ENCODE measurements around the gene BYSL. TPM values are rescaled to one million over a fixed set of nuclear protein-coding genes. Genes with fewer than 3 reads are reported as not detected.

BYSL gene
- total and polyA plus RNA-seq, 9 of the 15 experiments (the other 6 are each of a cell fraction or from before 2014, with no cell fraction given): 22.2 to 92.3 (median 53.4) TPM

DNA sequence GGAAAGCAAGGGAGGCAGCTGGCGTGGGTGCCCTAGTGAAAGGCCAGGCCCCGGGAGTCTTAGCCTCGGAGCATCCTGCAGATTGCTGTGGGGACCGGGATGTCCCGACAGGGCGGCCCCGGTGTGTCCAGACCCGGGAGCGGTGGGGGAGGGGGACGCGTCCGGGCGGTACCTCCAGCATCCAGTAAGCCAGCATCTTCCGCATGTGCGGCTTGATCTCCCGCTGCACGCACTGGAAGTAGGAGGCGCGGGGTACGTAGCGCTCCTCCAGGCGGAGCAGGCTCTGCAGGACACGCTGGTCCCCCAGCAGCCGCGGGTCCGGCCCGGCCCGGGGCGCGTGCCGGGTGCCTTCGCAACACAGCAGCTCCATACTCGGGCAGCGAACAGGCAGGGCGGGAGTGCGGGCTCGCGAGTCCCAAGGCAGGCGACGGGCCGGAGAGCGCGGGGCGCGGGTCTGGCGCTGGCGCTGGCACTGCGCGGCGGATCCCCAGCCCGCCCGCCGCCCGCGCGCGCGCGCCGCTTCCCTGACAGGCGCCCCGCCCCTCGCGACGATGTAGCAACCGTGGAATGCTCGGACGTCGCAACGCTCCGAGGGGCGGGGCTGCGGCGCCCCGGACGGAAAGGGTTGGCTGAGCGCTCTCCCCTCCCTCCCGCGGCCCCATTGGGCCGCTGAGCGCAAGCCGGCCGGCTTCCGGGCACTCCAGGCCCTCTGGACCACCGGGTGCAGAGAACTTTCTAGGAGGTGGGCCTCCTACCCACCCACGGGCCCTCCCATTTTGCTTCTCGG lies 20.2 kb downstream of the BYSL start, which contains the start of gene CCND3 (continued):
- TF ChIP-seq, protein P1, sequence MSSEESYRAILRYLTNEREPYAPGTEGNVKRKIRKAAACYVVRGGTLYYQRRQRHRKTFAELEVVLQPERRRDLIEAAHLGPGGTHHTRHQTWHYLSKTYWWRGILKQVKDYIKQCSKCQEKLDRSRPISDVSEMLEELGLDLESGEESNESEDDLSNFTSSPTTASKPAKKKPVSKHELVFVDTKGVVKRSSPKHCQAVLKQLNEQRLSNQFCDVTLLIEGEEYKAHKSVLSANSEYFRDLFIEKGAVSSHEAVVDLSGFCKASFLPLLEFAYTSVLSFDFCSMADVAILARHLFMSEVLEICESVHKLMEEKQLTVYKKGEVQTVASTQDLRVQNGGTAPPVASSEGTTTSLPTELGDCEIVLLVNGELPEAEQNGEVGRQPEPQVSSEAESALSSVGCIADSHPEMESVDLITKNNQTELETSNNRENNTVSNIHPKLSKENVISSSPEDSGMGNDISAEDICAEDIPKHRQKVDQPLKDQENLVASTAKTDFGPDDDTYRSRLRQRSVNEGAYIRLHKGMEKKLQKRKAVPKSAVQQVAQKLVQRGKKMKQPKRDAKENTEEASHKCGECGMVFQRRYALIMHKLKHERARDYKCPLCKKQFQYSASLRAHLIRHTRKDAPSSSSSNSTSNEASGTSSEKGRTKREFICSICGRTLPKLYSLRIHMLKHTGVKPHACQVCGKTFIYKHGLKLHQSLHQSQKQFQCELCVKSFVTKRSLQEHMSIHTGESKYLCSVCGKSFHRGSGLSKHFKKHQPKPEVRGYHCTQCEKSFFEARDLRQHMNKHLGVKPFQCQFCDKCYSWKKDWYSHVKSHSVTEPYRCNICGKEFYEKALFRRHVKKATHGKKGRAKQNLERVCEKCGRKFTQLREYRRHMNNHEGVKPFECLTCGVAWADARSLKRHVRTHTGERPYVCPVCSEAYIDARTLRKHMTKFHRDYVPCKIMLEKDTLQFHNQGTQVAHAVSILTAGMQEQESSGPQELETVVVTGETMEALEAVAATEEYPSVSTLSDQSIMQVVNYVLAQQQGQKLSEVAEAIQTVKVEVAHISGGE (CRISPR knock-in tag; IDR thresholded peaks at IDR 0.05): peak in 1 of 3 experiments; percentile 75; a peak in 3 of 6 replicates
- TF ChIP-seq CHD1 (IDR thresholded peaks at IDR 0.05; ENCODE audit: low read length) (peak; percentile 98), ELF1 (tag; IDR thresholded peaks at IDR 0.05) (peak; percentile 61; the same call in 1 of the 2 replicates), CEBPG (CRISPR knock-in tag; IDR thresholded peaks at IDR 0.05) (peak; percentile 70), CEBPG (tag; conservative IDR thresholded peaks at IDR 0.05 in 1 of 2, IDR thresholded peaks at IDR 0.05 in 1 of 2) (peak; percentile 83 to 92), SRSF9 (IDR thresholded peaks at IDR 0.05; ENCODE audit: borderline replicate concordance, low read depth, low read length) (no peak), NFRKB (IDR thresholded peaks at IDR 0.05; ENCODE audit: low read depth) (peak; percentile 5; the same call in 1 of the 2 replicates), TCF3 (CRISPR knock-in tag; IDR thresholded peaks at IDR 0.05) (peak; percentile 9), NCOA2 (IDR thresholded peaks at IDR 0.05; ENCODE audit: partially characterized antibody in 2 of 2) (no peak), LCOR (CRISPR knock-in tag; IDR thresholded peaks at IDR 0.05) (0 out of 2 replicates have a peak, but pooled peaks have one; percentile 44), SIN3B (IDR thresholded peaks at IDR 0.05; ENCODE audit: low read depth) (peak; percentile 80), TEAD1 (CRISPR knock-in tag; IDR thresholded peaks at IDR 0.05) (peak; percentile 73 to 74; a peak in 3 of 4 replicates), ATF7 (IDR thresholded peaks at IDR 0.05) (peak; percentile 47; the same call in 1 of the 2 replicates), CBX1 (IDR thresholded peaks at IDR 0.05; ENCODE audit: low read depth) (0 out of 2 replicates have a peak, but pooled peaks have one; percentile 65)
- TF ChIP-seq, protein P2, sequence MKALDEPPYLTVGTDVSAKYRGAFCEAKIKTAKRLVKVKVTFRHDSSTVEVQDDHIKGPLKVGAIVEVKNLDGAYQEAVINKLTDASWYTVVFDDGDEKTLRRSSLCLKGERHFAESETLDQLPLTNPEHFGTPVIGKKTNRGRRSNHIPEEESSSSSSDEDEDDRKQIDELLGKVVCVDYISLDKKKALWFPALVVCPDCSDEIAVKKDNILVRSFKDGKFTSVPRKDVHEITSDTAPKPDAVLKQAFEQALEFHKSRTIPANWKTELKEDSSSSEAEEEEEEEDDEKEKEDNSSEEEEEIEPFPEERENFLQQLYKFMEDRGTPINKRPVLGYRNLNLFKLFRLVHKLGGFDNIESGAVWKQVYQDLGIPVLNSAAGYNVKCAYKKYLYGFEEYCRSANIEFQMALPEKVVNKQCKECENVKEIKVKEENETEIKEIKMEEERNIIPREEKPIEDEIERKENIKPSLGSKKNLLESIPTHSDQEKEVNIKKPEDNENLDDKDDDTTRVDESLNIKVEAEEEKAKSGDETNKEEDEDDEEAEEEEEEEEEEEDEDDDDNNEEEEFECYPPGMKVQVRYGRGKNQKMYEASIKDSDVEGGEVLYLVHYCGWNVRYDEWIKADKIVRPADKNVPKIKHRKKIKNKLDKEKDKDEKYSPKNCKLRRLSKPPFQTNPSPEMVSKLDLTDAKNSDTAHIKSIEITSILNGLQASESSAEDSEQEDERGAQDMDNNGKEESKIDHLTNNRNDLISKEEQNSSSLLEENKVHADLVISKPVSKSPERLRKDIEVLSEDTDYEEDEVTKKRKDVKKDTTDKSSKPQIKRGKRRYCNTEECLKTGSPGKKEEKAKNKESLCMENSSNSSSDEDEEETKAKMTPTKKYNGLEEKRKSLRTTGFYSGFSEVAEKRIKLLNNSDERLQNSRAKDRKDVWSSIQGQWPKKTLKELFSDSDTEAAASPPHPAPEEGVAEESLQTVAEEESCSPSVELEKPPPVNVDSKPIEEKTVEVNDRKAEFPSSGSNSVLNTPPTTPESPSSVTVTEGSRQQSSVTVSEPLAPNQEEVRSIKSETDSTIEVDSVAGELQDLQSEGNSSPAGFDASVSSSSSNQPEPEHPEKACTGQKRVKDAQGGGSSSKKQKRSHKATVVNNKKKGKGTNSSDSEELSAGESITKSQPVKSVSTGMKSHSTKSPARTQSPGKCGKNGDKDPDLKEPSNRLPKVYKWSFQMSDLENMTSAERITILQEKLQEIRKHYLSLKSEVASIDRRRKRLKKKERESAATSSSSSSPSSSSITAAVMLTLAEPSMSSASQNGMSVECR (CRISPR knock-in tag; IDR thresholded peaks at IDR 0.05): peak; percentile 93
- TF ChIP-seq, protein P3, sequence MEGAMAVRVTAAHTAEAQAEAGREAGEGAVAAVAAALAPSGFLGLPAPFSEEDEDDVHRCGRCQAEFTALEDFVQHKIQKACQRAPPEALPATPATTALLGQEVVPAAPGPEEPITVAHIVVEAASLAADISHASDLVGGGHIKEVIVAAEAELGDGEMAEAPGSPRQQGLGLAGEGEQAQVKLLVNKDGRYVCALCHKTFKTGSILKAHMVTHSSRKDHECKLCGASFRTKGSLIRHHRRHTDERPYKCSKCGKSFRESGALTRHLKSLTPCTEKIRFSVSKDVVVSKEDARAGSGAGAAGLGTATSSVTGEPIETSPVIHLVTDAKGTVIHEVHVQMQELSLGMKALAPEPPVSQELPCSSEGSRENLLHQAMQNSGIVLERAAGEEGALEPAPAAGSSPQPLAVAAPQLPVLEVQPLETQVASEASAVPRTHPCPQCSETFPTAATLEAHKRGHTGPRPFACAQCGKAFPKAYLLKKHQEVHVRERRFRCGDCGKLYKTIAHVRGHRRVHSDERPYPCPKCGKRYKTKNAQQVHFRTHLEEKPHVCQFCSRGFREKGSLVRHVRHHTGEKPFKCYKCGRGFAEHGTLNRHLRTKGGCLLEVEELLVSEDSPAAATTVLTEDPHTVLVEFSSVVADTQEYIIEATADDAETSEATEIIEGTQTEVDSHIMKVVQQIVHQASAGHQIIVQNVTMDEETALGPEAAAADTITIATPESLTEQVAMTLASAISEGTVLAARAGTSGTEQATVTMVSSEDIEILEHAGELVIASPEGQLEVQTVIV (CRISPR knock-in tag; IDR thresholded peaks at IDR 0.05; ENCODE audit: borderline replicate concordance): peak; percentile 69; the same call in 1 of the 2 replicates
